Neural progenitor cell (in vitro differentiated cells): ENCODE measurements around the gene VOPP1. TPM values are rescaled to one million over a fixed set of nuclear protein-coding genes. Genes with fewer than 3 reads are reported as not detected.

Experiments
- DNase-seq: peaks from one replicate; pipeline ENCODE4 v3.0.0-alpha.2; 2016; ENCODE audit warnings: low spot score
- H2AFZ ChIP-seq: fragments of 200-600 bp; sonication (generic); replicated peaks from 2 replicates; pipeline ENCODE4 v1.6.1; 2016; ENCODE audit warnings: antibody characterized with exemption
- H3F3A ChIP-seq: fragments of 200-600 bp; sonication (generic); 2 replicates; pipeline ENCODE4 v1.6.1; 2016; ENCODE audit warnings: antibody characterized with exemption, low read depth
- H3K27ac ChIP-seq: fragments of 200-600 bp; sonication (generic); 2 replicates; pipeline ENCODE4 v1.5.1; 2016; ENCODE audit warnings: mild to moderate bottlenecking
- H3K27me3 ChIP-seq: fragments of 200-600 bp; sonication (generic); 2 replicates; pipeline ENCODE4 v1.6.1; 2016; ENCODE audit warnings: mild to moderate bottlenecking, moderate library complexity
- H3K36me3 ChIP-seq: fragments of 200-600 bp; sonication (generic); 2 replicates; pipeline ENCODE4 v1.5.1; 2016
- H3K4me1 ChIP-seq: fragments of 200-600 bp; sonication (generic); 2 replicates; pipeline ENCODE4 v1.6.1; 2016; ENCODE audit warnings: mixed run types
- H3K4me2 ChIP-seq: fragments of 200-600 bp; sonication (generic); 2 replicates; pipeline ENCODE4 v1.6.1; 2016
- H3K4me3 ChIP-seq: fragments of 200-600 bp; sonication (generic); 2 replicates; pipeline ENCODE4 v1.5.1; 2016
- H3K79me2 ChIP-seq: fragments of 200-600 bp; sonication (generic); 2 replicates; pipeline ENCODE4 v1.6.1; 2016; ENCODE audit warnings: low read depth
- H3K9ac ChIP-seq: fragments of 200-600 bp; sonication (generic); 2 replicates; pipeline ENCODE4 v1.6.1; 2016
- H3K9me3 ChIP-seq: fragments of 200-600 bp; sonication (generic); 2 replicates; pipeline ENCODE4 v1.5.1; 2016; ENCODE audit warnings: low read depth
- H4K20me1 ChIP-seq: fragments of 200-600 bp; sonication (generic); 2 replicates; pipeline ENCODE4 v1.6.1; 2016; ENCODE audit warnings: low read depth
- H3K27ac Mint-ChIP-seq: 3 replicates; pipeline ENCODE4 v1.8.0; 2021; ENCODE audit warnings: mixed read lengths
- H3K27me3 Mint-ChIP-seq: 2 replicates; pipeline ENCODE4 v1.8.0; 2022; ENCODE audit warnings: low read depth, mild to moderate bottlenecking, inconsistent platforms, moderate library complexity, mixed read lengths; ENCODE audit not compliant: insufficient read depth
- H3K36me3 Mint-ChIP-seq: 3 replicates; pipeline ENCODE4 v1.8.0; 2021; ENCODE audit warnings: mixed read lengths
- H3K4me1 Mint-ChIP-seq: 3 replicates; pipeline ENCODE4 v1.8.0; 2021; ENCODE audit warnings: mixed read lengths
- H3K4me3 Mint-ChIP-seq: 3 replicates; pipeline ENCODE4 v1.8.0; 2021; ENCODE audit warnings: mild to moderate bottlenecking, moderate library complexity, mixed read lengths
- H3K9me3 Mint-ChIP-seq: 3 replicates; pipeline ENCODE4 v1.8.0; 2020; ENCODE audit warnings: mixed read lengths
- CTCF ChIP-seq: fragments of 200-600 bp; sonication (generic); IDR thresholded peaks from 2 replicates; pipeline ENCODE4 v1.5.1; 2017; ENCODE audit warnings: antibody characterized with exemption, mild to moderate bottlenecking
- EZH2 ChIP-seq: fragments of 200-600 bp; sonication (generic); IDR thresholded peaks from 2 replicates; pipeline ENCODE4 v1.6.1; 2017; ENCODE audit warnings: antibody characterized with exemption, mild to moderate bottlenecking, moderate library complexity
- EZH2phosphoT487 ChIP-seq: fragments of 200-600 bp; sonication (generic); IDR thresholded peaks from 2 replicates; pipeline ENCODE4 v1.6.1; 2017; ENCODE audit warnings: antibody characterized with exemption
- total RNA-seq: library from RNA; depleted of rRNA; stranded (reverse); fragments of >200 nt; gene quantifications from 2 replicates; pipeline ENCODE4 v1.2.3, GENCODE V29; 2015; ENCODE audit warnings: low replicate concordance

The VOPP1 gene
- total RNA-seq, 1 donor from 2014 or later: 46.6 TPM

GRCh38 chr7:55571511-55572377 is 558 bp downstream of the VOPP1 start:
- Histone ChIP-seq H3K79me2 (peaks cover 52% of the 10 kb centered on the region), H3K4me3 (peak overlapping the region; percentile 70), H3K27me3 (peaks cover 24% of the 10 kb centered on the region), H3K27ac (no peak overlapping the region), H3K9ac (peak overlapping the region; percentile 51), H4K20me1 (peaks cover 31% of the 10 kb centered on the region), H3K4me1 (peaks cover 33% of the 10 kb centered on the region), H2AFZ (peak overlapping the region; percentile 100), H3K36me3 (no peaks in the 10 kb centered on the region), H3K4me2 (peak overlapping the region; percentile 87), H3K9me3 (no peaks in the 10 kb centered on the region), H3F3A (peaks cover 21% of the 10 kb centered on the region)
- TF ChIP-seq CTCF: peak; percentile 6
- TF ChIP-seq EZH2: no peak
- Mint-ChIP-seq H3K4me3 (peak overlapping the region; percentile 92), H3K27me3 (peaks cover 11% of the 10 kb centered on the region), H3K27ac (no peak overlapping the region), H3K36me3 (peaks cover 14% of the 10 kb centered on the region), H3K9me3 (no peaks in the 10 kb centered on the region), H3K4me1 (peaks cover 32% of the 10 kb centered on the region)
- peak; percentile 80 for DNase-seq

GRCh38 chr7:55570939-55571338 is 1.4 kb downstream of the VOPP1 start:
- TF ChIP-seq EZH2phosphoT487 (no peak), CTCF (no peak)
- Histone ChIP-seq H3K79me2 (peaks cover 60% of the 10 kb centered on the region), H3K36me3 (no peaks in the 10 kb centered on the region), H4K20me1 (peaks cover 34% of the 10 kb centered on the region), H3K4me2 (peak overlapping the region; percentile 87), H3K4me1 (peaks cover 36% of the 10 kb centered on the region), H3K27ac (no peak overlapping the region), H3K4me3 (peak overlapping the region; percentile 70), H3K9ac (no peak overlapping the region), H2AFZ (no peak overlapping the region), H3K27me3 (peaks cover 24% of the 10 kb centered on the region), H3K9me3 (no peaks in the 10 kb centered on the region), H3F3A (peaks cover 21% of the 10 kb centered on the region)
- H3K4me3 Mint-ChIP-seq: peak overlapping the region; percentile 92
- peaks cover 17% of the 10 kb centered on the region for H3K36me3 Mint-ChIP-seq
- H3K27ac Mint-ChIP-seq: no peak overlapping the region
- H3K27me3 Mint-ChIP-seq: peaks cover 11% of the 10 kb centered on the region
- DNase-seq: no peak
- peaks cover under 1% of the 10 kb centered on the region for H3K9me3 Mint-ChIP-seq
- H3K4me1 Mint-ChIP-seq: peaks cover 33% of the 10 kb centered on the region

GRCh38 chr7:55570218-55570873 is 2.0 kb downstream of the VOPP1 start:
- no peak overlapping the region for H2AFZ ChIP-seq
- H3K79me2 ChIP-seq: peaks cover 66% of the 10 kb centered on the region
- no peaks in the 10 kb centered on the region for H3K9me3 ChIP-seq
- no peak for DNase-seq
- H3K36me3 ChIP-seq: no peaks in the 10 kb centered on the region
- H3K4me1 ChIP-seq: peaks cover 39% of the 10 kb centered on the region
- H3K4me1 Mint-ChIP-seq: peaks cover 36% of the 10 kb centered on the region
- peaks cover 12% of the 10 kb centered on the region for H3K27me3 Mint-ChIP-seq
- H3K4me3 ChIP-seq: no peak overlapping the region
- no peak overlapping the region for H3K9ac ChIP-seq
- peaks cover 4% of the 10 kb centered on the region for H3K9me3 Mint-ChIP-seq
- TF ChIP-seq EZH2phosphoT487 (no peak), EZH2 (no peak), CTCF (no peak)
- no peak overlapping the region for H3K27ac Mint-ChIP-seq
- H3F3A ChIP-seq: peaks cover 21% of the 10 kb centered on the region
- no peak overlapping the region for H3K27ac ChIP-seq
- H4K20me1 ChIP-seq: peaks cover 39% of the 10 kb centered on the region
- H3K4me2 ChIP-seq: peak overlapping the region; percentile 87
- H3K36me3 Mint-ChIP-seq: peaks cover 20% of the 10 kb centered on the region
- peak overlapping the region; percentile 72 for H3K4me3 Mint-ChIP-seq
- peaks cover 24% of the 10 kb centered on the region for H3K27me3 ChIP-seq
